PC-3 (cell line): Measurements from ENCODE around the gene MYOCD. TPM values are rescaled to one million over a fixed set of nuclear protein-coding genes. Genes with fewer than 3 reads are reported as not detected.

Experiments used
- ATAC-seq: fragments of 200-7000 bp; cut with Tn5 transposase; 2 replicates; pipeline ENCODE4 v1.9.1; 2020; ENCODE audit warnings: mild to moderate bottlenecking, moderate library complexity
- BruUV-seq: library from RNA; stranded (reverse); fragments of 400-500 nt; replicated peaks from 2 replicates; lab custom pipeline; 2021; lab: Mats Ljungman, UMichigan
- CTCF ChIA-PET: fragments of 300-600 bp; sonication (Branson Sonifier 250); formaldehyde crosslinking; loops from one replicate; lab custom pipeline; 2022; ENCODE audit warnings: antibody characterized with exemption; lab: Charles Lee
- POLR2A ChIA-PET: fragments of 300-600 bp; sonication (Branson Sonifier 250); formaldehyde crosslinking; loops from one replicate; lab custom pipeline; 2022; ENCODE audit warnings: antibody characterized with exemption; ENCODE audit not compliant: unreplicated experiment; lab: Charles Lee
- DNase-seq: peaks from one replicate; pipeline ENCODE4 v3.0.0-alpha.2; 2015
- H2AFZ ChIP-seq: fragments of 300-600 bp; sonication (generic); 2 replicates; pipeline ENCODE4 v1.6.0; 2016; ENCODE audit warnings: antibody characterized with exemption, low read length
- H3F3A ChIP-seq: fragments of 300-600 bp; sonication (generic); one replicate; pipeline ENCODE4 v1.6.0; 2017; ENCODE audit warnings: antibody characterized with exemption, low read length, control low read depth, mild to moderate bottlenecking; ENCODE audit not compliant: unreplicated experiment
- H3K27ac ChIP-seq: fragments of 300-600 bp; sonication (generic); 2 replicates; pipeline ENCODE4 v1.5.1; 2016; ENCODE audit warnings: mild to moderate bottlenecking, low read length
- H3K27me3 ChIP-seq: fragments of 300-600 bp; sonication (generic); 2 replicates; pipeline ENCODE4 v1.6.1; 2016; ENCODE audit warnings: low read length, mixed read lengths
- H3K36me3 ChIP-seq: fragments of 300-600 bp; sonication (generic); 2 replicates; pipeline ENCODE4 v1.6.1; 2016; ENCODE audit warnings: low read depth, mixed run types, low read length, mixed read lengths
- H3K4me1 ChIP-seq: fragments of 300-600 bp; sonication (generic); 2 replicates; pipeline ENCODE4 v1.5.1; 2016; ENCODE audit warnings: low read length; ENCODE audit not compliant: insufficient read depth
- H3K4me2 ChIP-seq: fragments of 300-600 bp; sonication (generic); 2 replicates; pipeline ENCODE4 v1.6.0; 2016; ENCODE audit warnings: low read length
- H3K4me3 ChIP-seq: fragments of 300-600 bp; sonication (generic); 2 replicates; pipeline ENCODE4 v1.5.1; 2016; ENCODE audit warnings: mild to moderate bottlenecking, low read length, mixed read lengths
- H3K79me2 ChIP-seq: fragments of 300-600 bp; sonication (generic); 2 replicates; pipeline ENCODE4 v1.6.1; 2017; ENCODE audit warnings: low read length, mixed read lengths
- H3K9ac ChIP-seq: fragments of 300-600 bp; sonication (generic); 2 replicates; pipeline ENCODE4 v1.6.0; 2016; ENCODE audit warnings: mild to moderate bottlenecking, low read length
- H3K9me2 ChIP-seq: fragments of 300-600 bp; sonication (generic); replicated peaks from 2 replicates; pipeline ENCODE4 v1.6.1; 2016; ENCODE audit warnings: mixed run types, low read length, mixed read lengths
- H3K9me3 ChIP-seq: fragments of 300-600 bp; sonication (generic); 2 replicates; pipeline ENCODE4 v1.6.1; 2016; ENCODE audit warnings: low read length, mixed read lengths
- H4K20me1 ChIP-seq: fragments of 300-600 bp; sonication (generic); 2 replicates; pipeline ENCODE4 v1.6.1; 2016; ENCODE audit warnings: low read length, mixed read lengths
- EZH2 ChIP-seq: fragments of 300-600 bp; sonication (generic); IDR thresholded peaks from one replicate; pipeline ENCODE4 v1.6.1; 2017; ENCODE audit warnings: antibody characterized with exemption, mild to moderate bottlenecking, low read length; ENCODE audit not compliant: unreplicated experiment
- EZH2phosphoT487 ChIP-seq: fragments of 300-600 bp; sonication (generic); IDR thresholded peaks from 2 replicates; pipeline ENCODE4 v1.6.1; 2018; ENCODE audit warnings: mild to moderate bottlenecking, antibody characterized with exemption, low read length, borderline replicate concordance
- intact Hi-C: fragments of 100-400 bp; cut with micrococcal nuclease; formaldehyde crosslinking; loops from 2 replicates; pipeline ENCODE4 v1.9.0; 2023
- total RNA-seq: library from RNA; depleted of rRNA; stranded (reverse); fragments of >200 nt; gene quantifications from 2 replicates; pipeline ENCODE4 v1.2.3, GENCODE V29; 2014
- TF ChIP-seq, protein P1 (sequence below): fragments of 300-600 bp; sonication (generic); conservative IDR thresholded peaks from 2 replicates; pipeline ENCODE4 v1.5.1; 2017; ENCODE audit warnings: antibody characterized with exemption, low read depth, mild to moderate bottlenecking, low read length

Gene MYOCD
- total RNA-seq, 1 experiment from 2014 or later: not detected

- no peaks in the 10 kb centered on the region for H3K36me3 ChIP-seq
- no peaks in the 10 kb centered on the region for H3F3A ChIP-seq
- no peak overlapping the region for H3K9ac ChIP-seq
- DNase-seq: no peak
- ATAC-seq: no peak
- ChIA-PET CTCF (no interaction called here), POLR2A (no interaction called here)
- TF ChIP-seq, protein P1, sequence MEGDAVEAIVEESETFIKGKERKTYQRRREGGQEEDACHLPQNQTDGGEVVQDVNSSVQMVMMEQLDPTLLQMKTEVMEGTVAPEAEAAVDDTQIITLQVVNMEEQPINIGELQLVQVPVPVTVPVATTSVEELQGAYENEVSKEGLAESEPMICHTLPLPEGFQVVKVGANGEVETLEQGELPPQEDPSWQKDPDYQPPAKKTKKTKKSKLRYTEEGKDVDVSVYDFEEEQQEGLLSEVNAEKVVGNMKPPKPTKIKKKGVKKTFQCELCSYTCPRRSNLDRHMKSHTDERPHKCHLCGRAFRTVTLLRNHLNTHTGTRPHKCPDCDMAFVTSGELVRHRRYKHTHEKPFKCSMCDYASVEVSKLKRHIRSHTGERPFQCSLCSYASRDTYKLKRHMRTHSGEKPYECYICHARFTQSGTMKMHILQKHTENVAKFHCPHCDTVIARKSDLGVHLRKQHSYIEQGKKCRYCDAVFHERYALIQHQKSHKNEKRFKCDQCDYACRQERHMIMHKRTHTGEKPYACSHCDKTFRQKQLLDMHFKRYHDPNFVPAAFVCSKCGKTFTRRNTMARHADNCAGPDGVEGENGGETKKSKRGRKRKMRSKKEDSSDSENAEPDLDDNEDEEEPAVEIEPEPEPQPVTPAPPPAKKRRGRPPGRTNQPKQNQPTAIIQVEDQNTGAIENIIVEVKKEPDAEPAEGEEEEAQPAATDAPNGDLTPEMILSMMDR: no peak
- TF ChIP-seq EZH2 (no peak), EZH2phosphoT487 (no peak)
- no peak overlapping the region for H3K27ac ChIP-seq
- no peaks in the 10 kb centered on the region for H3K9me2 ChIP-seq
- no peaks in the 10 kb centered on the region for H3K27me3 ChIP-seq
- no peaks in the 10 kb centered on the region for H3K4me1 ChIP-seq
- no peaks in the 10 kb centered on the region for H3K79me2 ChIP-seq
- intact Hi-C loops: no loop called here
- no peak overlapping the region for H3K4me3 ChIP-seq
- 0 out of 2 replicates have a peak, but pooled peaks cover 3% of the 10 kb centered on the region for H3K9me3 ChIP-seq
- H3K4me2 ChIP-seq: no peak overlapping the region
- no peaks in the 10 kb centered on the region for H4K20me1 ChIP-seq
- BruUV-seq: no TSS peak
- H2AFZ ChIP-seq: no peak overlapping the region
These were observed 25.5 kb downstream of the MYOCD start for GRCh38 chr17:12691173-12691572.

- Histone ChIP-seq H3F3A (no peaks in the 10 kb centered on the region), H3K9me2 (no peaks in the 10 kb centered on the region), H3K27me3 (no peaks in the 10 kb centered on the region), H3K9ac (no peak overlapping the region), H3K27ac (no peak overlapping the region), H3K4me3 (no peak overlapping the region), H2AFZ (no peak overlapping the region), H3K36me3 (no peaks in the 10 kb centered on the region), H3K4me1 (no peaks in the 10 kb centered on the region), H3K9me3 (no peaks in the 10 kb centered on the region), H4K20me1 (no peaks in the 10 kb centered on the region), H3K4me2 (no peak overlapping the region), H3K79me2 (no peaks in the 10 kb centered on the region)
- intact Hi-C loops: no loop called here
- TF ChIP-seq EZH2phosphoT487 (no peak), EZH2 (no peak)
- TF ChIP-seq, protein P1: no peak
- ATAC-seq (no peak), DNase-seq (no peak)
- POLR2A ChIA-PET: no interaction called here
- BruUV-seq: no TSS peak
- CTCF ChIA-PET: no interaction called here
These were observed 27.9 kb downstream of the MYOCD start for GRCh38 chr17:12693640-12694039.

DNA sequence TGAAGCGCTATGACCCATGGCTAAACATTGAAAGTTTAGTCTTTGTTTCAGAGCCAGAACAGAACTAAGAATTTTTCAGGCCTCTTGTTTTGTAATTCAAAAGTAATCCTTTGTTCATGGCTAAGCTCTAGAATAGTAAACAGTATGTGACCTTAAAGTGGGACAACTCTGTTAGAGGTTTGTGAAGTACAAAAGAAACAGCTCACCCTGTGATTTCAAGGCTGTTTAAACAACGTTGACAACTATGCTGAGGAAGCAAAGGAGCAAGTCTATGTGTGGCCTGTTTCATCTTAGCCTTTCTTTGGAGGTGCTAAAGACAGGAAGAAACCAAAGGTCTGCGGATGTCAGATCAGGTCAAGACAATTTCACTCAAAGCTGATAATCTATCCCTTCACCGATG lies 40.4 kb downstream of the MYOCD start:
- intact Hi-C loops: no loop called here
- Histone ChIP-seq H3K9ac (no peak overlapping the region), H3K4me2 (no peak overlapping the region), H3K36me3 (no peaks in the 10 kb centered on the region), H3K9me3 (no peaks in the 10 kb centered on the region), H3K4me3 (no peak overlapping the region), H2AFZ (no peak overlapping the region), H3K9me2 (no peaks in the 10 kb centered on the region), H3K79me2 (no peaks in the 10 kb centered on the region), H3K27me3 (peaks cover 4% of the 10 kb centered on the region; the same call in 1 of the 2 replicates), H3F3A (no peaks in the 10 kb centered on the region), H3K27ac (no peak overlapping the region), H3K4me1 (no peaks in the 10 kb centered on the region), H4K20me1 (no peaks in the 10 kb centered on the region)
- ChIA-PET POLR2A (no interaction called here), CTCF (no interaction called here)
- TF ChIP-seq EZH2: no peak
- TF ChIP-seq EZH2phosphoT487: no peak
- TF ChIP-seq, protein P1: no peak
- BruUV-seq: no TSS peak
- no peak for ATAC-seq
- no peak for DNase-seq
